ENCODE measurements around the gene PCLO. TPM values are rescaled to one million over a fixed set of nuclear protein-coding genes. Genes with fewer than 3 reads are reported as not detected.
"Not testable (repeated sequence)": the region's sequence is repeated elsewhere in the genome, so short reads cannot be mapped to it uniquely, and the experiment has no call there.

PCLO gene
- total and polyA plus RNA-seq, 2 donors: 0.57 to 6.5 TPM

DNA sequence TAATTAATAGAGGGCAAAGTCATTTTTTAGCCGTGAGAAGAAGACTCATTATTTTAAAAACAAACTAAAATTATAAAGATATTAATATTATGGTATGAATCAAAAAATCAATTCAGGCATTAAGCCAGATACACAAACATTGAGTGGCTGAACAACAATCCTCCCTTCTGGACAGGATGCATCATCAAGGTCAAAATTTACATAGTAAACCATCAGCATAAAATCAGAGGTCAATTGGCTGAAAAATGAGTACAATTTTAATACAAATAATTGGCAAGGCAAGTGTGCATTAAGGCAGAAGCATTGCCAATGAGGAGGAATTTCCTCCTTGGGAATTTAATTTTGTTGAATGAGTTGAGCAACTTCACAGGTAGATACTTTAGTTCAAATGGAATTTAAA is 108.2 kb downstream of the PCLO start:
- no peaks in the 10 kb centered on the region for H3K36me3 ChIP-seq (ENCODE audit: insufficient read depth)
- no peak overlapping the region for H3K4me3 ChIP-seq (ENCODE audit: low read depth, low read length)
- no peaks in the 10 kb centered on the region for H3K4me1 ChIP-seq (ENCODE audit: insufficient read depth)
- H3K27ac ChIP-seq (ENCODE audit: low read depth): no peak overlapping the region
- WGBS: 89% methylated on average over 1 of the region's 1 CpG
- no peak for DNase-seq (ENCODE audit: extremely low spot score)

DNA sequence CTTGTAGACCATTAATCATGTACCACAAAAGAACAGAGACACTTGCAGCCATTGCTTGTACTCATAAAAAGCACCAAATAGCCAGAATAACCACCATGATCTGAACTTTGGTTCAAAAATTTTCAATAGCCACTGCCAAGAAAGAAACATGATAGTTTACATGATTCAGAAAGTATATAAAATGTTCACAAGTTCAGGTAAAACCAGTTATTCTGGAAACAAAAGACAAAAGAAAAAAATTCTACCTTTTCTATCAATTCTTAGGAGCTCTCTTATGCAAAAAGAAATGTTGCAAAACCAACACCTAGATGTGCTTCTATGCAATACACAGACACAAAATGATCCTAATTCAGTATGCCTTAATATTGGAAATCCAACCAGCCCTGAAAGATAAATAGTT is 108.7 kb downstream of the PCLO start:
- DNase-seq (ENCODE audit: extremely low spot score): no peak
- Histone ChIP-seq H3K36me3 (ENCODE audit: insufficient read depth) (no peaks in the 10 kb centered on the region), H3K4me1 (ENCODE audit: insufficient read depth) (no peaks in the 10 kb centered on the region), H3K27ac (ENCODE audit: low read depth) (no peak overlapping the region), H3K4me3 (ENCODE audit: low read depth, low read length) (no peak overlapping the region)

DNA sequence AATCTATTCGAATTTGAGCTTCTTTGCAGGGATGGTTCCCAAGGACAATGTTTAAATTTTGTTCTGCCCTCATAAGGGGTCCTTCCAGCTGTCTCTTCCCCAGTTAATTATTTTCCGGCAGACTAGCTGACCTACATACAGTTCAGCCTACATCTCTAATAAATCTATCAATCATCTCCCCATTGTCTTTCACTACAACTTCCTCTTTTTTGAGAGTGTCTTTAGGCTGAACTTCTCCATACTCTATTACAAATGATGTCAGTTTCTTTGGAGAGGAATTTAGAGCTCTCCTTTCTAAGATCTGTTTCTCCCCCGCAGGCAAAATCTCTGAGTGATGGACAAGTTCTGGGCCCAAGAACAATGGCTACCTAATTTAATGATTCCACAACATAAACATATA is 122.2 kb downstream of the PCLO start:
- Histone ChIP-seq H3K4me1 (ENCODE audit: insufficient read depth) (no peaks in the 10 kb centered on the region), H3K27ac (ENCODE audit: low read depth) (no peak overlapping the region), H3K4me3 (ENCODE audit: low read depth, low read length) (no peak overlapping the region), H3K36me3 (ENCODE audit: insufficient read depth) (no peaks in the 10 kb centered on the region)
- WGBS: 78% methylated on average over 3 of the region's 3 CpGs
- no peak for DNase-seq (ENCODE audit: extremely low spot score)

DNA sequence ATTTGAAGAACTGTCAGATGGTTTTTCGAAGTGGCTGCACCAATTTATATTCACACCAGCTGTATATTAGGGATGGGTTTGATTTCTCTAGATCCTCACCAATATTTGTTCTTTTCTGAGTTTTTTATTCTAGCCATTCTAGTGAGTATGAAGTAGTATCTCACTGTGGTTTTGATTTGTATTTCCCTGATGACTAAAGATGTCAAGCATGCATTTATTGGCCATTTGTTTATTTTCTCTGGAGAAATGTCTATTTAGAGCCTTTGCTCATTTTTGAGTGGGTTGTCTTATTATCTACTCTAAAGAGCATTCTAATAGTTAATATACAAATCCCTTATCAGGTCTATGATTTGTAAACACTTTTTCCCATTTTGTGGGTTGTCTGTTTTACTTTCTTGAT is 123.9 kb downstream of the PCLO start:
- 91% methylated on average over 1 of the region's 1 CpG for WGBS
- Histone ChIP-seq H3K4me1 (ENCODE audit: insufficient read depth) (no peaks in the 10 kb centered on the region), H3K36me3 (ENCODE audit: insufficient read depth) (no peaks in the 10 kb centered on the region), H3K27ac (ENCODE audit: low read depth) (no peak overlapping the region), H3K4me3 (ENCODE audit: low read depth, low read length) (no peak overlapping the region)
- no peak for DNase-seq (ENCODE audit: extremely low spot score)

DNA sequence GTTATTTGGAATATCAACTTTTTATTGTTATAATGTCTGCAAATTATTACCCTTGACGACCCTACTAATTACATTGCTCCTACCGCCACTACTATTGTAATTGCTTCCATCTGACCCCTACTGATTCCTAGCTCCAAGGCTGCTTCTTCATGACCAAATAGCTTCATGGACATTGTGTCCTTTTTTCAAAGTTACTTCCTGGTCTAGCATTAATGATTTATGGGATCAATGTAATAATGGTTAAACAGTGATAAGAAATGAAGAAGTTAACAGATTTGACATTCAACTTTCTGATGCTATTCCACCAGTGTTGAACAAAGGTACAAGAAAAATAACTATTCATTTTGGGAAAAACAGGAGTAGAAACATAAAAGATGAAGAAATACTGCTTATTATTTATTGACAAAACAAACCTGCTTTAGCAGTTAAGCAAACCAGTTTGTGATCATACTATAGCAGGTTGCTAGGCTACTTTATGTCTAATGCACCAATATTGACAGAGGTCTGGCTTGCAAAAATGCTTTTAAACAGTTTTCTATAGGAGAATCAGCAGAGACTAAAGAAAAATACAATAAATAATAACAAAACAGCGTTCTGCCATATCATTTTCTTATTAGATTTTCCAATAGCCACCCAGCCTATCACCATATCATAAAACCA is 125.8 kb downstream of the PCLO start:
- no peaks in the 10 kb centered on the region for H3K4me1 ChIP-seq (ENCODE audit: insufficient read depth)
- no peak overlapping the region for H3K27ac ChIP-seq (ENCODE audit: low read depth)
- no peak overlapping the region for H3K4me3 ChIP-seq (ENCODE audit: low read depth, low read length)
- no peak for DNase-seq (ENCODE audit: extremely low spot score)
- no peaks in the 10 kb centered on the region for H3K36me3 ChIP-seq (ENCODE audit: insufficient read depth)
- 78% methylated on average over 3 of the region's 3 CpGs for WGBS

DNA sequence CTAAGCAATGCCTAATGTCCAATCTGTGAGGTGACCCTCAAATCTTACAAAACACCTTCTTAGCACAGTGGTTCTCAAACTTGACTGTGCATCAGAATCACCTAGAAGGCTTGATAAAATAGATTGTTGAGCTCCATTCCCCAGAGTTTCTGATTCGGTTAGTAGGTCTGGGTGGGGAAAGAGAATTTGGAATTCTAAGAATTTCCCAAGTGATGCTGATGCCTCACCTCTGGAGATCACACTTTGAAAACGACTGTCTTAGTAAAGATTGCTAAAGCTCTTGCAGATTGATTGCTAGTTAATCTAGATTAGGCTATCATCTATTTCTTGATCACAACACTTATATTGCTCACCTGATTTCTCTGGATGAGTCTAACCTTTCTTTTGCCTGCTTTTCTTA is 126.6 kb downstream of the PCLO start:
- WGBS: 28% methylated on average over 2 of the region's 2 CpGs
- no peaks in the 10 kb centered on the region for H3K36me3 ChIP-seq (ENCODE audit: insufficient read depth)
- no peaks in the 10 kb centered on the region for H3K4me1 ChIP-seq (ENCODE audit: insufficient read depth)
- H3K27ac ChIP-seq (ENCODE audit: low read depth): no peak overlapping the region
- no peak overlapping the region for H3K4me3 ChIP-seq (ENCODE audit: low read depth, low read length)
- no peak for DNase-seq (ENCODE audit: extremely low spot score)

DNA sequence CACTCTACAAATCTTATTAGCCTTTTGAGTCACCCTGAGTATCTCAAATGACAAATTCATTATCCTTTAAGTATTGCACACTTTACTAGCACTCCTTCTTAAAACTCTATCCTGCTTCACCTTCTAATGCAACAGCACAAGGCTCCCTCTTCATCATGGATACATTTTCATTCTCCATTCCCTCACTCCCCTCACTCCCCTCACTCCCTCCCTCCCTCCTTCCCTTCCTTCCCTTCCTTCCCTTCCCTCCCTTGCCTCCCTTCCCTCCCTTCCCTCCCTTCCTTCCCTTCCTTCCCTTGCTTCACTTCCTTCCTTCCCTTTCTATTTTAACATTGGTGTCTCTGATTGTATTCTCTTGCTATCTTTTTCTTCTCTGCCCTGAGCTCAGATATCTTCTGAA is 130.5 kb downstream of the PCLO start:
- H3K4me1 ChIP-seq (ENCODE audit: insufficient read depth): no peaks in the 10 kb centered on the region
- DNase-seq (ENCODE audit: extremely low spot score): no peak
- no peaks in the 10 kb centered on the region for H3K36me3 ChIP-seq (ENCODE audit: insufficient read depth)
- H3K27ac ChIP-seq (ENCODE audit: low read depth): no peak overlapping the region
- no peak overlapping the region for H3K4me3 ChIP-seq (ENCODE audit: low read depth, low read length)

DNA sequence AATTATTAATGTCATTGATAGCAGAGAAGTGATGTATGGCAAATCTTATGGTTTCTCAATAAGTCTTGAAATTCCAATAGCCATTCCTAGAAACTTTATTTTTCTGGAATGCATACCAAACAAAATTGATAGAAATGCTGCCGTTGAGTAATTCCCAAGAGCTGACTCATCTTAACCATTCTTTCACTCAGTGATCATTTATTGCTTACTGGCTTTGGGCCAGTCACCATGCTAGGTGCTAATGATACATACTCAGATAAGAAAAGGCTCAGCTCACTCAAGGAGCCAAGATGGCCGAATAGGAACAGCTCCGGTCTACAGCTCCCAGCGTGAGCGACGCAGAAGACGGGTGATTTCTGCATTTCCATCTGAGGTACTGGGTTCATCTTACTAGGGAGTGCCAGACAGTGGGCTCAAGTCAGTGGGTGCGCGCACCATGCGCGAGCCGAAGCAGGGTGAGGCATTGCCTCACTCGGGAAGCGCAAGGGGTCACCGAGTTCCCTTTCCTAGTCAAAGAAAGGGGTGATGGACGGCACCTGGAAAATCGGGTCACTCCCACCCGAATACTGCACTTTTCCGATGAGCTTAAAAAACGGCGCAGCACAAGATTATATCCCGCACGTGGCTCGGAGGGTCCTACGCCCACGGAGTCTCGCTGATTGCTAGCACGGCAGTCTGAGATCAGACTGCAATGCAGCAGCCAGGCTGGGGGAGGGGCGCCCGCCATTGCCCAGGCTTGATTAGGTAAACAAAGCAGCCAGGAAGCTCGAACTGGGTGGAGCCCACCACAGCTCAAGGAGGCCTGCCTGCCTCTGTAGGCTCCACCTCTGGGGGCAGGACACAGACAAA is 138.6 kb downstream of the PCLO start:
- H3K27ac ChIP-seq (ENCODE audit: low read depth); H3K4me3 ChIP-seq (ENCODE audit: low read depth, low read length); H3K4me1 ChIP-seq (ENCODE audit: insufficient read depth); DNase-seq (ENCODE audit: extremely low spot score); H3K36me3 ChIP-seq (ENCODE audit: insufficient read depth): not testable (repeated sequence)
- 92% methylated on average over 30 of the region's 31 CpGs for WGBS

DNA sequence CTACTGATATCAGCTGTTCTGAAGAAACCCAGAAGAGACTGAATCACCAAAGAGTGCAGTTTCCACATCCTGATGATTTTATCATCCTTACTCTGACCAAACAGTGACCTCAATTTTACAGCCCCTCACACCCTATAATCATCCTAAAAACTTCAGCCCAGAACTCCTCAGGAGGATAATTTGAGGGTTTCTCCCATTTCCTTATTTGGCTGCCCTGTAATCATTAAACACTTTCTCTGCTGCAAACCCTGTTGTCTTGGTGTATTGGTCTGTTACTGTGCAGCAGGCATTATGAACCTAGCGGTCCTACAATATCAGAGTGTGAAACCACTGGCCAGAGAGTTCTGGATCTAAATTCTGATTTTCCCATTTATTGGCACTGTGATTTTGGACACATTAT is 141.7 kb downstream of the PCLO start:
- DNase-seq (ENCODE audit: extremely low spot score): no peak
- WGBS: 97% methylated on average over 1 of the region's 1 CpG
- H3K36me3 ChIP-seq (ENCODE audit: insufficient read depth): no peaks in the 10 kb centered on the region
- H3K27ac ChIP-seq (ENCODE audit: low read depth): no peak overlapping the region
- no peak overlapping the region for H3K4me3 ChIP-seq (ENCODE audit: low read depth, low read length)
- H3K4me1 ChIP-seq (ENCODE audit: insufficient read depth): no peaks in the 10 kb centered on the region

DNA sequence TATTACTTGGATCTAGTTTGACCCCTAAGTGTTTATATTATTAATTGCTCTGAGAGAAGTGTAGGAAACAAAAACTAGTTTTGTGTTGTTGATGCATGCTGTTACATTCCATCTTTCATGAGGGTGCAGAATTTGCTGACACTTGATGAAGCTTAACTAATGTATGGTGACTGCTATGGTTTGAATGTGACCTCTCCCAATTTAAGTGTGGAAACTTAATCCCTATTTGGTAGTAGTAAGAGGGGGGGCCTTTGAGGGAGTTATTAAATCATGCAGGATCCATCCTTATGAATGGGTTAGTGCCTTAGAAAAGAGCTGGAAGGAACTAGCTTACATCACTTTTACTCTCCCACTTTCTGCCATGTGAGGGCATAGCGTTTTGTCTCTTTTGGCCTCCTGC is 142.5 kb downstream of the PCLO start:
- H3K27ac ChIP-seq (ENCODE audit: low read depth): no peak overlapping the region
- 83% methylated on average over 1 of the region's 1 CpG for WGBS
- no peak overlapping the region for H3K4me3 ChIP-seq (ENCODE audit: low read depth, low read length)
- no peak for DNase-seq (ENCODE audit: extremely low spot score)
- no peaks in the 10 kb centered on the region for H3K4me1 ChIP-seq (ENCODE audit: insufficient read depth)
- H3K36me3 ChIP-seq (ENCODE audit: insufficient read depth): no peaks in the 10 kb centered on the region

DNA sequence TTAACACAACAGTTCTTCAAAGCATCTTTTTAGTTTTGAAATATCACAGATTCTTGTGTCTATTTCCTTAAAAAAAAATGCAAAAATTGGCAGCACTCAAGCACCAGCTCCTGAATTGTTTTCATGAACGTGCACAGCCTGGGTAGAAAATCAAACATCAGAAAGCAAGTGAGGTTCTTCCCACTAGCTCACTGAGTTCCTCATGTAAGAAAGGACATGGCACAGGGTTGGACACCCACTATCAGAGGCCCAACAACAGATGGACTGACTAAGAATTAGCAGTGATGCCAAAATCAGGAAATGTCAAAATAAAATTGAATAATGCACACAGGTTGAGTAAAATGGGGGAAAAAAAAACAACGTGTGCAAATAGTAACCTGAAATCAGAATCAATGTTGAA is 146.8 kb downstream of the PCLO start:
- Histone ChIP-seq H3K36me3 (ENCODE audit: insufficient read depth) (no peaks in the 10 kb centered on the region), H3K4me3 (ENCODE audit: low read depth, low read length) (no peak overlapping the region), H3K4me1 (ENCODE audit: insufficient read depth) (no peaks in the 10 kb centered on the region), H3K27ac (ENCODE audit: low read depth) (no peak overlapping the region)
- 47% methylated on average over 2 of the region's 2 CpGs for WGBS
- DNase-seq (ENCODE audit: extremely low spot score): no peak

DNA sequence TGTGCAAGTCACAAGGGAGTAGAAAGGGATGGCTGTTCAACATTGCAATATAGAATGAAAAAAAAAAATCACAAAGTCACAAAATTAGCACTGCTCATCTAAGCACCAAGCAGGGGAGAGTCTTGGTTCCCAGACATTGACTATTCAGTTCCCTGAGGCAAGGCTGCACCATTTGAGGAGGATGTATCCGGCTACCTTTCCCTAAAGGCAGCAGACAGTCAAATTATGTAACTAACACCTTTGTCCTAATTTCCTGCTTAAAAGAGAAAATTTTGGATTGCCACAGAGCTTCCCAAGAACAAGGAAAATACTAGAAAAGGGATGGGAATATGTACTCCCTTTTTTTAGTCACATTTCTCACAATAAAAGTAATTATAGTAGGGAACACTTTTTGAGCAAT is 148.1 kb downstream of the PCLO start:
- H3K36me3 ChIP-seq (ENCODE audit: insufficient read depth): no peaks in the 10 kb centered on the region
- no peak for DNase-seq (ENCODE audit: extremely low spot score)
- 80% methylated on average over 1 of the region's 1 CpG for WGBS
- no peak overlapping the region for H3K27ac ChIP-seq (ENCODE audit: low read depth)
- no peaks in the 10 kb centered on the region for H3K4me1 ChIP-seq (ENCODE audit: insufficient read depth)
- no peak overlapping the region for H3K4me3 ChIP-seq (ENCODE audit: low read depth, low read length)

DNA sequence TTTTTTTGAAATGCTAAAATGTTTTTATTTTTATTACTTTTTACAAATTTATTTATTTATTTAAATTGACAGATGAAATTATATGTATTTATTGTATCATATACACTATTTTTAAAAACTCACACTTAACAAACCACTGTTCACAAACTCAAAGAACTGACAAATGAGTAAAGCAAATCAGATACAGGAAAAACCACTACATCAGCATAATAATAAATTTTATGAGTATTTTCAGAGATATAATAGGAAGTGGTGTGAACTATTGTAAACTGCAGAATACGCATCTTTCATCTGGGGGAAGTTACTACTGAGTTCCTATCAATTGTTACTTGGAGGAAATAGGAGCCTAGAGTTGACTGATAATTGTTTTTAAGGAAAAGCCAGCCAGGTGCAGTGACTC is 150.7 kb downstream of the PCLO start:
- no peak overlapping the region for H3K4me3 ChIP-seq (ENCODE audit: low read depth, low read length)
- H3K36me3 ChIP-seq (ENCODE audit: insufficient read depth): no peaks in the 10 kb centered on the region
- no peak for DNase-seq (ENCODE audit: extremely low spot score)
- H3K4me1 ChIP-seq (ENCODE audit: insufficient read depth): no peaks in the 10 kb centered on the region
- 84% methylated on average over 1 of the region's 1 CpG for WGBS
- no peak overlapping the region for H3K27ac ChIP-seq (ENCODE audit: low read depth)

DNA sequence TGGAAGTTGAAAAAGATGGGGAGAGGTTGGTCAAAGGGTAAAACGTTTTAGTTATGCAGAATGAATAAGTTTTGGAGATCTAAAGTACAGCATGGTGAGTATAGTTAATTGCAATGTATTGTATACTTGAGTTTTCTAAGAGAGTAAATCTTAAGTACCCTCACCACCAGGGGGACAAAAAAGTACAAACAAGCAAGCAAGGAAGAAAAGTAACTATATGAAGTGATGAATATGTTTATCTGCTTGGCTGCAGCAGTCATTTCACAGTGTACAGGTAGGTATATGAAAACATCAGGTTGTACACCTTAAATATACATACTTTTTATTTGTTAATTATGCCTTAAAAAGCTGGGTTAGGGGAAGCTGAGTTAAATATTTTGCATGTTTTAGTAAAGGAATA is 157.3 kb downstream of the PCLO start:
- no peak overlapping the region for H3K4me3 ChIP-seq (ENCODE audit: low read depth, low read length)
- WGBS: 9% methylated on average over 1 of the region's 1 CpG
- no peak for DNase-seq (ENCODE audit: extremely low spot score)

More for the DNA sequence above, 157.3 kb downstream of the PCLO start:
- Histone ChIP-seq H3K4me1 (ENCODE audit: insufficient read depth) (no peaks in the 10 kb centered on the region), H3K27ac (ENCODE audit: low read depth) (no peak overlapping the region), H3K36me3 (ENCODE audit: insufficient read depth) (no peaks in the 10 kb centered on the region)
